Liver (tissue), 9 donors: ENCODE results near the gene SDR39U1. TPM values are rescaled to one million over a fixed set of nuclear protein-coding genes. Genes with fewer than 3 reads are reported as not detected.
A peak's percentile ranks its signal among the peaks of the same experiment; 100 is the strongest.

Experiments used
- DNase-seq: peaks from one replicate; pipeline ENCODE4 v3.0.0-alpha.2; 2017; ENCODE audit warnings: low spot score
- H3K27ac ChIP-seq, 2 donors: one replicate each; pipeline ENCODE4 v1.7.0; 2013; ENCODE audit warnings: inconsistent platforms in 2 of 2, low read length in 2 of 2, control low read depth in 1 of 2, low read depth in 1 of 2, mild to moderate bottlenecking in 1 of 2
- H3K27me3 ChIP-seq, 4 donors: one replicate each; pipeline versions ENCODE4 v1.6.1 to v1.7.0; 2013; ENCODE audit warnings: low read length in 3 of 4, inconsistent platforms in 1 of 4, mild to moderate bottlenecking in 1 of 4, moderate library complexity in 1 of 4; ENCODE audit not compliant: control insufficient read depth in 4 of 4, insufficient read depth in 4 of 4
- H3K36me3 ChIP-seq, 4 donors: one replicate each; pipeline versions ENCODE4 v1.6.1 to v1.7.0; 2013; ENCODE audit warnings: low read length in 3 of 4, mild to moderate bottlenecking in 3 of 4, low read depth in 1 of 4, moderate library complexity in 1 of 4; ENCODE audit not compliant: control insufficient read depth in 4 of 4, insufficient read depth in 3 of 4
- H3K4me1 ChIP-seq, 4 donors: one replicate each; pipeline versions ENCODE4 v1.6.1 to v1.7.0; 2013; ENCODE audit warnings: low read length in 3 of 4, mild to moderate bottlenecking in 3 of 4, moderate library complexity in 1 of 4; ENCODE audit not compliant: control insufficient read depth in 4 of 4, insufficient read depth in 4 of 4
- H3K4me3 ChIP-seq, 3 donors: one replicate each; pipeline versions ENCODE4 v1.6.1 to v1.7.0; 2013; ENCODE audit warnings: low read length in 3 of 3, control low read depth in 1 of 3, low read depth in 1 of 3, mild to moderate bottlenecking in 1 of 3
- H3K9ac ChIP-seq, 2 donors: one replicate each; pipeline ENCODE4 v1.7.0; 2013; ENCODE audit warnings: low read length in 2 of 2, mild to moderate bottlenecking in 2 of 2, moderate library complexity in 2 of 2, control low read depth in 1 of 2, low read depth in 1 of 2
- H3K9me3 ChIP-seq, 4 donors: one replicate each; pipeline versions ENCODE4 v1.6.1 to v1.7.0; 2013; ENCODE audit warnings: low read length in 3 of 4; ENCODE audit not compliant: control insufficient read depth in 4 of 4
- ATF3 ChIP-seq: IDR thresholded peaks from 2 replicates; pipeline ENCODE4 v1.6.1; 2016; ENCODE audit warnings: antibody characterized with exemption
- EGR1 ChIP-seq, 2 donors: IDR thresholded peaks; 2 replicates each; pipeline ENCODE4 v1.6.1; 2016 to 2018; ENCODE audit warnings: antibody characterized with exemption in 2 of 2, low read depth in 2 of 2
- FOXA2 ChIP-seq: IDR thresholded peaks from 2 replicates; pipeline ENCODE4 v1.6.1; 2016; ENCODE audit warnings: antibody characterized with exemption
- GABPA ChIP-seq, 2 donors: IDR thresholded peaks in 1 of 2; conservative IDR thresholded peaks in 1 of 2; 2 replicates each; pipeline ENCODE4 v1.6.1; 2016; ENCODE audit warnings: antibody characterized with exemption in 2 of 2, mild to moderate bottlenecking in 1 of 2, moderate library complexity in 1 of 2
- HNF4A ChIP-seq, 2 donors: conservative IDR thresholded peaks; 2 replicates each; pipeline ENCODE4 v1.6.1; 2016; ENCODE audit warnings: antibody characterized with exemption in 2 of 2, mild to moderate bottlenecking in 2 of 2
- HNF4G ChIP-seq: IDR thresholded peaks from 2 replicates; pipeline ENCODE4 v1.6.1; 2016; ENCODE audit warnings: antibody characterized with exemption
- NR2F2 ChIP-seq: IDR thresholded peaks from 2 replicates; pipeline ENCODE4 v1.6.1; 2016; ENCODE audit warnings: antibody characterized with exemption
- RAD21 ChIP-seq, 2 donors: IDR thresholded peaks; 2 replicates each; pipeline ENCODE4 v1.6.1; 2016; ENCODE audit warnings: antibody characterized with exemption in 2 of 2, mild to moderate bottlenecking in 2 of 2
- REST ChIP-seq: IDR thresholded peaks from 2 replicates; pipeline ENCODE4 v1.6.1; 2016; ENCODE audit warnings: antibody characterized with exemption, mild to moderate bottlenecking
- RXRA ChIP-seq, 2 donors: IDR thresholded peaks; 2 replicates each; pipeline ENCODE4 v1.6.1; 2017 to 2018; ENCODE audit warnings: antibody characterized with exemption in 2 of 2, mild to moderate bottlenecking in 1 of 2
- SP1 ChIP-seq: IDR thresholded peaks from 2 replicates; pipeline ENCODE4 v1.6.1; 2018; ENCODE audit warnings: antibody characterized with exemption, mild to moderate bottlenecking
- TAF1 ChIP-seq: conservative IDR thresholded peaks from 2 replicates; pipeline ENCODE4 v1.6.1; 2016; ENCODE audit warnings: antibody characterized with exemption, mild to moderate bottlenecking
- ZBTB33 ChIP-seq: IDR thresholded peaks from 2 replicates; pipeline ENCODE4 v1.6.1; 2016; ENCODE audit warnings: antibody characterized with exemption
- WGBS: extraction: QIAGEN DNeasy Blood & Tissue Kit; methylation state at CpG from one replicate; pipeline ENCODE4 v1.1.7; 2013; 5-methylcytosine and 5-hydroxymethylcytosine counted together
- polyA plus RNA-seq, 2 donors: library from polyadenylated mRNA; stranded (reverse) in 1 of 2; unstranded in 1 of 2; fragments of 200-250 nt in 1 of 2; fragments of >200 nt in 1 of 2; fragmentation: Nextera tagmentation in 1 of 2; extraction: Ambion mirVana in 1 of 2; gene quantifications; one replicate each; pipeline versions ENCODE4 v1.2.1 to v1.2.3, GENCODE V29; 2013 to 2015
- total RNA-seq, 2 donors: library from RNA; depleted of rRNA; stranded (reverse); fragments of >200 nt; gene quantifications; one replicate each; pipeline ENCODE4 v1.2.3, GENCODE V29; 2014
- TF ChIP-seq, protein P1 (sequence below): IDR thresholded peaks from 2 replicates; pipeline ENCODE4 v1.6.1; 2016; ENCODE audit warnings: antibody characterized with exemption
- donor health status: healthy.
- donor health status: healthy.
- donor health status: healthy.
- donor health status: healthy.
- donor health status: healthy.

The SDR39U1 gene
- total and polyA plus RNA-seq, 4 donors: 10.8 to 50.4 (median 25.9) TPM

DNA sequence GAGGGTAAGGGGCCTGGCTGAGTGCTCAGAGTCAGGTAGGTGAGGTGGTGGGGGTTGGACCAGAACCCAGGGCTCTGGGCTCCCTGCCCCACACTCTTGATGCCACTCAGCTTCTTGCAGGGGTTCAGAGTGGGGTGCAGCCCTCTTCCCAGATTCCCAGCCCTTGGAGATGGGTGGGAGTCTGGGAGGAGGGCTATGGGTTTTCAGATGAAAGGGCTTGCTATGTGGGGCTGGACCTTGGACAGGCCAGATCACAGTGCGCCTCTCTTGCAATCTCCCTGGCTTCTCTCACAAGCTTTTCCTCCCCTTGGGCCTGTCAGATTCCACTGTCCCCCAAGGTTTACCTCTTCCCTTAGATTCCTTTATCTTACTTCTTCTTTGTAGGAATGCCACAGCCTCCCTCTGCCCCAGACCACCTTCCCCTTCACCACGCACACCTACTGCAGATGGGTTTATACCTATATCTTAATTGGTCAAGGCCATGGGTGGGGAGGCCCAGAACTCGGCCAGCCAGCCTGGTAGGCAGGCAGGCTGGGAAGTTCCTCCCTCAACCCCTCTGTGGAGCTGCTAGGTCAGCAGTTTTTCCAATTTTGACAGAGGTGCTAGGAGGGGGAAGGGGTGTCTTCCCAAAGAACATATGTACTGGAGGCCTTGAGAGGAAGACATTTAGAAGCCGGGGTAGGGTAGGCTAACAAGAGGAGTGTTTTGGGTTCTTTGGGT, 42.4 kb downstream of the SDR39U1 start:
- H3K4me1 ChIP-seq: peaks cover 3 to 39% (median 29%) of the 10 kb centered on the region in 4 donors
- no peaks in the 10 kb centered on the region for H3K9me3 ChIP-seq
- TF ChIP-seq TAF1 (no peak), HNF4A (conservative IDR thresholded peaks at IDR 0.05) (peak in 1 of 2 donors; percentile 36), REST (no peak)
- H3K9ac ChIP-seq: no peak overlapping the region
- WGBS: 76% methylated on average over 4 of the region's 4 CpGs
- H3K27me3 ChIP-seq: no peaks in the 10 kb centered on the region
- H3K27ac ChIP-seq: no peak overlapping the region
- H3K4me3 ChIP-seq: no peak overlapping the region
- no peaks in the 10 kb centered on the region for H3K36me3 ChIP-seq
- DNase-seq: no peak

- Histone ChIP-seq H3K4me3 (peak overlapping the region; percentile 50 to 58 (median 53)), H3K4me1 (peaks cover 3 to 39% (median 29%) of the 10 kb centered on the region in 4 donors), H3K36me3 (no peaks in the 10 kb centered on the region), H3K9me3 (no peaks in the 10 kb centered on the region), H3K9ac (peak overlapping the region; percentile 3 to 10), H3K27me3 (no peaks in the 10 kb centered on the region), H3K27ac (peak overlapping the region; percentile 36 to 45)
- no peak for DNase-seq
- 53% methylated on average over 8 of the region's 8 CpGs for WGBS
- no peak for TF ChIP-seq NR2F2
- TF ChIP-seq EGR1 (IDR thresholded peaks at IDR 0.05; ENCODE audit: low read depth in 2 of 2): no peak
- no peak for TF ChIP-seq FOXA2
- TF ChIP-seq, protein P1, sequence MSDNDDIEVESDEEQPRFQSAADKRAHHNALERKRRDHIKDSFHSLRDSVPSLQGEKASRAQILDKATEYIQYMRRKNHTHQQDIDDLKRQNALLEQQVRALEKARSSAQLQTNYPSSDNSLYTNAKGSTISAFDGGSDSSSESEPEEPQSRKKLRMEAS: no peak
- no peak for TF ChIP-seq ZBTB33
- no peak for TF ChIP-seq ATF3
- no peak for TF ChIP-seq HNF4A (conservative IDR thresholded peaks at IDR 0.05)
- no peak for TF ChIP-seq GABPA (IDR thresholded peaks at IDR 0.05 in 1 of 2, conservative IDR thresholded peaks at IDR 0.05 in 1 of 2)
- TF ChIP-seq SP1: no peak
- no peak for TF ChIP-seq HNF4G
- no peak for TF ChIP-seq RAD21 (IDR thresholded peaks at IDR 0.05)
- no peak for TF ChIP-seq RXRA (IDR thresholded peaks at IDR 0.05)
Observed at GRCh38 chr14:24399447-24399822, 43.1 kb downstream of the SDR39U1 start.
